A549 (cell line): Measurements from ENCODE around the gene ENPP7. TPM values are rescaled to one million over a fixed set of nuclear protein-coding genes. Genes with fewer than 3 reads are reported as not detected.

ENCODE experiments used
- ATAC-seq, 2 experiments: fragments of 200-7000 bp in 1 of 2; fragments of >200 bp in 1 of 2; cut with Nextera tagmentation in 1 of 2; cut with Tn5 transposase in 1 of 2; 3 replicates each; pipeline versions ENCODE4 v1.8.0 to v1.9.1; 2018 to 2020; ENCODE audit warnings: mild to moderate bottlenecking in 1 of 2, moderate library complexity in 1 of 2
- CTCF ChIA-PET: fragments of 300-600 bp; sonication (Branson Sonifier 250); formaldehyde crosslinking; extraction: SDS; loops from one replicate; lab custom pipeline; 2021; ENCODE audit warnings: antibody characterized with exemption, inconsistent platforms; lab: Yijun Ruan, JAX
- POLR2A ChIA-PET: fragments of 350-600 bp; formaldehyde crosslinking; extraction: SDS; loops from one replicate; lab custom pipeline; 2021; ENCODE audit warnings: antibody characterized with exemption, inconsistent platforms; lab: Yijun Ruan, JAX
- DNase-seq, 2 experiments: peaks; one replicate each; pipeline versions ENCODE4 v3.0.0 to v3.0.0-alpha.2; 2011 to 2016; ENCODE audit warnings: low read depth in 1 of 2, low spot score in 1 of 2
- FAIRE-seq: peaks from 2 replicates; lab custom pipeline; 2011; peaks lifted over from hg19 to GRCh38; lab: Jason Lieb, UNC
- H3K27ac ChIP-seq, 2 experiments: fragments of >200 bp; sonication (Bioruptor Twin); formaldehyde crosslinking; 3 replicates each; pipeline ENCODE4 v1.5.1; 2016 to 2017
- H3K4me1 ChIP-seq: fragments of >200 bp; sonication (Bioruptor Twin); formaldehyde crosslinking; 3 replicates; pipeline ENCODE4 v1.6.1; 2016
- H3K4me2 ChIP-seq: fragments of >200 bp; sonication (Bioruptor Twin); formaldehyde crosslinking; 3 replicates; pipeline ENCODE4 v1.6.1; 2016
- H3K4me3 ChIP-seq: fragments of >200 bp; sonication (Bioruptor Twin); formaldehyde crosslinking; 3 replicates; pipeline ENCODE4 v1.5.1; 2016
- H3K9me3 ChIP-seq: fragments of >200 bp; sonication (Bioruptor Twin); formaldehyde crosslinking; 3 replicates; pipeline ENCODE4 v1.6.1; 2016
- ATOH8 ChIP-seq: fragments of 250-450 bp; sonication (Bioruptor Pico); IDR thresholded peaks from 2 replicates; pipeline ENCODE4 v1.5.0; 2020; ENCODE audit warnings: low read depth, mild to moderate bottlenecking, moderate library complexity
- CBX8 ChIP-seq: fragments of 200-600 bp; sonication (generic); IDR thresholded peaks from 2 replicates; pipeline ENCODE4 v1.6.1; 2016
- CEBPB ChIP-seq, 2 experiments: fragments of >200 bp in 1 of 2; sonication (Bioruptor Twin) in 1 of 2; formaldehyde crosslinking in 1 of 2; IDR thresholded peaks; 2 replicates each; pipeline ENCODE4 v1.6.1; 2012 to 2016
- CHD4 ChIP-seq: fragments of 200-600 bp; sonication (generic); IDR thresholded peaks from 2 replicates; pipeline ENCODE4 v1.6.1; 2016; ENCODE audit warnings: antibody characterized with exemption, mild to moderate bottlenecking, borderline replicate concordance
- E2F6 ChIP-seq: IDR thresholded peaks from 2 replicates; pipeline ENCODE4 v1.6.1; 2012; ENCODE audit warnings: low read depth, borderline replicate concordance
- EHMT2 ChIP-seq: fragments of 200-600 bp; sonication (generic); IDR thresholded peaks from 2 replicates; pipeline ENCODE4 v1.6.1; 2016; ENCODE audit warnings: antibody characterized with exemption, low read depth, mild to moderate bottlenecking, moderate library complexity
- ESRRA ChIP-seq: fragments of 150-350 bp; IDR thresholded peaks from 2 replicates; pipeline ENCODE4 v1.6.1; 2014; ENCODE audit warnings: mild to moderate bottlenecking, low read length, borderline replicate concordance
- FOSL2 ChIP-seq, 2 experiments: fragments of 450-650 bp in 1 of 2; fragments of >200 bp in 1 of 2; sonication (Bioruptor Twin) in 1 of 2; formaldehyde crosslinking; IDR thresholded peaks; 2 replicates each; pipeline versions ENCODE4 v1.5.0 to v1.6.1; 2016 to 2020; ENCODE audit warnings: mild to moderate bottlenecking in 1 of 2, moderate library complexity in 1 of 2
- MAZ ChIP-seq: fragments of 150-350 bp; IDR thresholded peaks from 2 replicates; pipeline ENCODE4 v1.6.1; 2014; ENCODE audit warnings: antibody characterized with exemption, low read depth, low read length, borderline replicate concordance
- MYC ChIP-seq: IDR thresholded peaks from 2 replicates; pipeline ENCODE4 v1.6.1; 2012; ENCODE audit warnings: mild to moderate bottlenecking, inconsistent platforms, low read length, improper control_type of control experiment, borderline replicate concordance
- NPAS2 ChIP-seq: fragments of 250-450 bp; sonication (Bioruptor Pico); IDR thresholded peaks from 2 replicates; pipeline ENCODE4 v1.8.0; 2022; ENCODE audit warnings: mild to moderate bottlenecking, moderate library complexity, borderline replicate concordance
- PHF8 ChIP-seq: fragments of 200-600 bp; sonication (generic); IDR thresholded peaks from 2 replicates; pipeline ENCODE4 v1.6.1; 2016; ENCODE audit warnings: low read depth, mild to moderate bottlenecking, antibody characterized with exemption, moderate library complexity, borderline replicate concordance
- REST ChIP-seq: fragments of 200-600 bp; sonication (generic); IDR thresholded peaks from 2 replicates; pipeline ENCODE4 v1.6.1; 2016; ENCODE audit warnings: antibody characterized with exemption, mild to moderate bottlenecking, moderate library complexity
- TFCP2L1 ChIP-seq: fragments of 250-450 bp; sonication (Bioruptor Pico); IDR thresholded peaks from 2 replicates; pipeline ENCODE4 v1.5.0; 2021; ENCODE audit warnings: mild to moderate bottlenecking
- USF2 ChIP-seq: fragments of 450-650 bp; IDR thresholded peaks from 2 replicates; pipeline ENCODE4 v1.6.1; 2014; ENCODE audit warnings: antibody characterized with exemption
- ZNF302 ChIP-seq: fragments of 250-450 bp; sonication (Bioruptor Pico); IDR thresholded peaks from 2 replicates; pipeline ENCODE4 v1.9.0; 2021; ENCODE audit warnings: inconsistent platforms, mild to moderate bottlenecking, moderate library complexity
- WGBS: methylation state at CpG from one replicate; pipeline ENCODE4 v1.1.6; 2017; ENCODE audit errors: missing lambda C conversion rate; 5-methylcytosine and 5-hydroxymethylcytosine counted together
- polyA plus RNA-seq, 4 experiments: library from polyadenylated mRNA; depleted of rRNA in 3 of 4; stranded (reverse); fragments of >200 nt; fragmentation: RNase III in 1 of 4; extraction: RNeasy Plus Mini Kit Qiagen cat#74134 plus additional on column Dnase treatment in 1 of 4; gene quantifications; 2 replicates in 3 of 4; 3 replicates in 1 of 4; pipeline ENCODE4 v1.2.3, GENCODE V29; 2011 to 2017

The ENPP7 gene
- polyA plus RNA-seq, 2 of the 4 experiments (the other 2 are of a cell fraction), result not detected

GRCh38 chr17:79735096-79735495 lies 4.4 kb downstream of the ENPP7 start:
- TF ChIP-seq ATOH8 (CRISPR knock-in tag) (no peak), ESRRA (no peak), REST (no peak), TFCP2L1 (CRISPR knock-in tag) (no peak)
- ChIA-PET CTCF (interaction anchor here (1.2 to 4.4 kb wide), 2 partner anchors 11 to 22 kb away, joined by 3 to 22 read pairs; no protein-coding TSS in a partner anchor), POLR2A (no interaction called here)
- Histone ChIP-seq H3K27ac (no peak overlapping the region), H3K4me2 (no peak overlapping the region), H3K4me1 (no peaks in the 10 kb centered on the region; the same call in 2 of the 3 replicates), H3K4me3 (no peak overlapping the region), H3K9me3 (no peaks in the 10 kb centered on the region)
- ATAC-seq (no peak), DNase-seq (no peak), FAIRE-seq (no peak)
- WGBS, result 88% methylated on average over 32 of the region's 32 CpGs

- DNase-seq (no peak), FAIRE-seq (no peak), ATAC-seq (no peak)
- ChIA-PET POLR2A (no interaction called here), CTCF (interaction anchor here (0.6 to 10.4 kb wide), 5 partner anchors 9 to 179 kb away, joined by 3 to 125 read pairs (median 3); no protein-coding TSS in a partner anchor)
- Histone ChIP-seq H3K4me2 (no peak overlapping the region), H3K4me3 (no peak overlapping the region), H3K9me3 (no peaks in the 10 kb centered on the region), H3K27ac (no peak overlapping the region), H3K4me1 (peaks cover 9% of the 10 kb centered on the region; the same call in 2 of the 3 replicates)
- TF ChIP-seq PHF8 (no peak), EHMT2 (no peak), CBX8 (no peak), MYC (no peak), ESRRA (no peak), NPAS2 (no peak), MAZ (no peak), CEBPB (IDR thresholded peaks at IDR 0.05) (no peak), USF2 (no peak), FOSL2 (IDR thresholded peaks at IDR 0.05) (no peak), FOSL2 (CRISPR knock-in tag; IDR thresholded peaks at IDR 0.05) (no peak), ZNF302 (CRISPR knock-in tag) (no peak), E2F6 (no peak), REST (no peak), CHD4 (no peak)
- WGBS, result 71% methylated on average over 30 of the region's 30 CpGs
These were observed 6.5 kb downstream of the ENPP7 start for GRCh38 chr17:79737046-79737921.
